Measurements from ENCODE around the gene TTYH2. TPM values are rescaled to one million over a fixed set of nuclear protein-coding genes. Genes with fewer than 3 reads are reported as not detected.

Gene TTYH2
- total RNA-seq, 4 donors from 2014 or later = 22.6 to 37.2 (median 26.4) TPM

GRCh38 chr17:74299226-74300009, 86.0 kb downstream of the TTYH2 start:
- peaks cover 0 to 14% (median 0%) of the 10 kb centered on the region in 4 donors for H3K4me1 ChIP-seq
- no peak overlapping the region for H3K27ac ChIP-seq
- no peaks in the 10 kb centered on the region for H3K36me3 ChIP-seq
- no peaks in the 10 kb centered on the region for H3K9me3 ChIP-seq
- DNase-seq (ENCODE audit: low spot score in 2 of 2) = no peak
- TF ChIP-seq CTCF (IDR thresholded peaks at IDR 0.05) (no peak), EP300 (IDR thresholded peaks at IDR 0.05) (no peak), POLR2A (IDR thresholded peaks at IDR 0.05) (no peak)
- 73 to 82% methylated on average over 11 of the region's 11 CpGs for WGBS, 2 donors
- H3K4me3 ChIP-seq = no peak overlapping the region
- H3K27me3 ChIP-seq = no peaks in the 10 kb centered on the region

GRCh38 chr17:74303305-74303704, 89.9 kb downstream of the TTYH2 start:
- Histone ChIP-seq H3K27me3 (no peaks in the 10 kb centered on the region), H3K36me3 (no peaks in the 10 kb centered on the region), H3K9me3 (no peaks in the 10 kb centered on the region), H3K4me3 (no peak overlapping the region), H3K4me1 (no peaks in the 10 kb centered on the region), H3K27ac (no peak overlapping the region)
- DNase-seq (ENCODE audit: low spot score in 2 of 2) = no peak
- WGBS, 2 donors = 85 to 92% methylated on average over 8 of the region's 8 CpGs
- TF ChIP-seq CTCF (IDR thresholded peaks at IDR 0.05) (no peak), POLR2A (IDR thresholded peaks at IDR 0.05) (no peak), EP300 (IDR thresholded peaks at IDR 0.05) (no peak)

GRCh38 chr17:74304184-74304583, 90.8 kb downstream of the TTYH2 start:
- Histone ChIP-seq H3K27me3 (no peaks in the 10 kb centered on the region), H3K4me1 (no peaks in the 10 kb centered on the region), H3K4me3 (no peak overlapping the region), H3K9me3 (no peaks in the 10 kb centered on the region), H3K27ac (no peak overlapping the region), H3K36me3 (no peaks in the 10 kb centered on the region)
- DNase-seq (ENCODE audit: low spot score in 2 of 2) = no peak
- 52 to 72% methylated on average over 5 of the region's 5 CpGs for WGBS, 2 donors
- TF ChIP-seq CTCF (IDR thresholded peaks at IDR 0.05) = no peak
- no peak for TF ChIP-seq POLR2A (IDR thresholded peaks at IDR 0.05)
- TF ChIP-seq EP300 (IDR thresholded peaks at IDR 0.05) = no peak

GRCh38 chr17:74305865-74306654, 92.7 kb downstream of the TTYH2 start:
- Histone ChIP-seq H3K27me3 (no peaks in the 10 kb centered on the region), H3K36me3 (no peaks in the 10 kb centered on the region), H3K4me1 (no peaks in the 10 kb centered on the region), H3K4me3 (no peak overlapping the region), H3K9me3 (no peaks in the 10 kb centered on the region), H3K27ac (peak overlapping the region in 1 of 4 donors; percentile 49)
- 49 to 66% methylated on average over 10 of the region's 10 CpGs for WGBS, 2 donors
- DNase-seq (ENCODE audit: low spot score in 2 of 2) = no peak
- TF ChIP-seq EP300 (IDR thresholded peaks at IDR 0.05) (no peak), CTCF (IDR thresholded peaks at IDR 0.05) (peak in 2 of 5 experiments; percentile 19 to 33), POLR2A (IDR thresholded peaks at IDR 0.05) (no peak)

Measured in tibial nerve (tissue), 4 donors.